C4-2B (cell line): ENCODE data around the gene TMEM134.

Source experiments
- ZFX ChIP-seq: fragments of 450-650 bp; IDR thresholded peaks from 2 replicates; pipeline ENCODE4 v1.6.1; 2017
- TF ChIP-seq, protein P1 (sequence below): fragments of 450-650 bp; conservative IDR thresholded peaks from 2 replicates; pipeline ENCODE4 v1.5.1; 2017; ENCODE audit warnings: mild to moderate bottlenecking

DNA sequence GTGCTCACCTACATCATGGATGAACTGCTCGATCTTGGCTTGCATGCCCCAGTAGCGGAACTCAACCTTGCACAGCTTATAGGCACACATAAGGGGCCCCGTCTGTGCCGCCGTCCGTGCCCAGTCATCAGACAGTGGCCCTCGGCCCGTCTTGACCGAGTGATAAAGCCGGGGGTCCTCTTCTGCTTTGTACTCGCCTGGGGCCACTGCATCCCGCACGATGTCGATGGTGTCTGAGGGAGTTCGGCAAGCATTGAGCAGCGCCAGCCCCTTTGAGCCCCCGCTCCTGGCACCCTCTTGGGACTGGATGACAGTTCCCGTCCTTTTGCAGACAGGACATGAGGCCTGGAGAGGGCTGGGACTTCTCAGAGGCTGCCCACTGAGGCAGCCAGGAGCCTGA is 32.8 kb upstream of the TMEM134 start:
- TF ChIP-seq, protein P1, sequence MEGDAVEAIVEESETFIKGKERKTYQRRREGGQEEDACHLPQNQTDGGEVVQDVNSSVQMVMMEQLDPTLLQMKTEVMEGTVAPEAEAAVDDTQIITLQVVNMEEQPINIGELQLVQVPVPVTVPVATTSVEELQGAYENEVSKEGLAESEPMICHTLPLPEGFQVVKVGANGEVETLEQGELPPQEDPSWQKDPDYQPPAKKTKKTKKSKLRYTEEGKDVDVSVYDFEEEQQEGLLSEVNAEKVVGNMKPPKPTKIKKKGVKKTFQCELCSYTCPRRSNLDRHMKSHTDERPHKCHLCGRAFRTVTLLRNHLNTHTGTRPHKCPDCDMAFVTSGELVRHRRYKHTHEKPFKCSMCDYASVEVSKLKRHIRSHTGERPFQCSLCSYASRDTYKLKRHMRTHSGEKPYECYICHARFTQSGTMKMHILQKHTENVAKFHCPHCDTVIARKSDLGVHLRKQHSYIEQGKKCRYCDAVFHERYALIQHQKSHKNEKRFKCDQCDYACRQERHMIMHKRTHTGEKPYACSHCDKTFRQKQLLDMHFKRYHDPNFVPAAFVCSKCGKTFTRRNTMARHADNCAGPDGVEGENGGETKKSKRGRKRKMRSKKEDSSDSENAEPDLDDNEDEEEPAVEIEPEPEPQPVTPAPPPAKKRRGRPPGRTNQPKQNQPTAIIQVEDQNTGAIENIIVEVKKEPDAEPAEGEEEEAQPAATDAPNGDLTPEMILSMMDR, result no peak
- TF ChIP-seq ZFX, result no peak
